MCF 10A (cell line): ENCODE data around the gene LASP1NB.
"Not testable (repeated sequence)": the region's sequence is repeated elsewhere in the genome, so short reads cannot be mapped to it uniquely, and the experiment has no call there.

Experiments used
- BruUV-seq: library from RNA; stranded (reverse); fragments of 400-500 nt; replicated peaks from 2 replicates; lab custom pipeline; 2021; lab: Mats Ljungman, UMichigan
- CTCF ChIA-PET: fragments of 300-600 bp; sonication (Branson Sonifier 250); formaldehyde crosslinking; extraction: SDS; loops from one replicate; lab custom pipeline; 2021; ENCODE audit warnings: antibody characterized with exemption, inconsistent platforms; lab: Yijun Ruan, JAX
- POLR2A ChIA-PET: fragments of 300-600, 350-650 bp; sonication (Branson Sonifier 250); formaldehyde crosslinking; extraction: SDS; loops from one replicate; lab custom pipeline; 2020; ENCODE audit warnings: antibody characterized with exemption, inconsistent platforms; lab: Yijun Ruan, JAX
- DNase-seq: peaks from one replicate; pipeline ENCODE4 v3.0.0-alpha.2; 2018; ENCODE audit not compliant: unreplicated experiment
- H3K27ac Mint-ChIP-seq: one replicate; pipeline ENCODE4 v1.8.0; 2022; ENCODE audit warnings: mild to moderate bottlenecking, low read depth, mixed read lengths; ENCODE audit not compliant: unreplicated experiment
- H3K27me3 Mint-ChIP-seq: one replicate; pipeline ENCODE4 v1.8.0; 2022; ENCODE audit warnings: mixed read lengths; ENCODE audit not compliant: insufficient read depth, unreplicated experiment
- H3K36me3 Mint-ChIP-seq: one replicate; pipeline ENCODE4 v1.8.0; 2022; ENCODE audit warnings: mild to moderate bottlenecking, moderate library complexity, mixed read lengths; ENCODE audit not compliant: insufficient read depth, unreplicated experiment
- H3K4me1 Mint-ChIP-seq: one replicate; pipeline ENCODE4 v1.8.0; 2022; ENCODE audit warnings: mixed read lengths; ENCODE audit not compliant: insufficient read depth, unreplicated experiment
- H3K4me3 Mint-ChIP-seq: one replicate; pipeline ENCODE4 v1.8.0; 2022; ENCODE audit warnings: mild to moderate bottlenecking, moderate library complexity, mixed read lengths; ENCODE audit not compliant: unreplicated experiment
- H3K9me3 Mint-ChIP-seq: one replicate; pipeline ENCODE4 v1.8.0; 2022; ENCODE audit warnings: mixed read lengths; ENCODE audit not compliant: unreplicated experiment
- CTCF ChIP-seq: fragments of 200-600 bp; IDR thresholded peaks from one replicate; pipeline ENCODE4 v1.8.0; 2022; ENCODE audit warnings: antibody characterized with exemption, mild to moderate bottlenecking; ENCODE audit not compliant: unreplicated experiment
- intact Hi-C: fragments of 100-400 bp; cut with micrococcal nuclease; formaldehyde crosslinking; loops from 2 replicates; pipeline ENCODE4 v1.14.1; 2022

The LASP1NB gene

GRCh38 chr17:38942696-38943334 lies 17.4 kb downstream of the LASP1NB start:
- H3K9me3 Mint-ChIP-seq = no peaks in the 10 kb centered on the region
- no TSS peak for BruUV-seq
- DNase-seq = no peak
- ChIA-PET POLR2A (interaction anchor here (0.7 kb wide), 1 partner anchor 81 kb away, joined by 3 read pairs; no protein-coding TSS in a partner anchor), CTCF (interaction anchor here (0.6 to 1.2 kb wide), 3 partner anchors 15 to 44 kb away, joined by 3 to 4 read pairs (median 3); no protein-coding TSS in a partner anchor)
- H3K4me3 Mint-ChIP-seq = no peak overlapping the region
- no peak for TF ChIP-seq CTCF
- intact Hi-C loops = no loop called here
- no peaks in the 10 kb centered on the region for H3K27me3 Mint-ChIP-seq
- no peak overlapping the region for H3K27ac Mint-ChIP-seq
- H3K4me1 Mint-ChIP-seq = no peaks in the 10 kb centered on the region
- peaks cover 2% of the 10 kb centered on the region for H3K36me3 Mint-ChIP-seq

GRCh38 chr17:38943607-38944006 lies 18.2 kb downstream of the LASP1NB start:
- Mint-ChIP-seq H3K4me1 (no peaks in the 10 kb centered on the region), H3K27me3 (no peaks in the 10 kb centered on the region), H3K4me3 (no peak overlapping the region), H3K27ac (no peak overlapping the region), H3K36me3 (no peaks in the 10 kb centered on the region), H3K9me3 (no peaks in the 10 kb centered on the region)
- no peak for DNase-seq
- POLR2A ChIA-PET = no interaction called here
- CTCF ChIA-PET = interaction anchor here (1.1 kb wide), 1 partner anchor 15 kb away, joined by 4 read pairs; no protein-coding TSS in a partner anchor
- no TSS peak for BruUV-seq
- TF ChIP-seq CTCF = no peak
- intact Hi-C loops = no loop called here

DNA sequence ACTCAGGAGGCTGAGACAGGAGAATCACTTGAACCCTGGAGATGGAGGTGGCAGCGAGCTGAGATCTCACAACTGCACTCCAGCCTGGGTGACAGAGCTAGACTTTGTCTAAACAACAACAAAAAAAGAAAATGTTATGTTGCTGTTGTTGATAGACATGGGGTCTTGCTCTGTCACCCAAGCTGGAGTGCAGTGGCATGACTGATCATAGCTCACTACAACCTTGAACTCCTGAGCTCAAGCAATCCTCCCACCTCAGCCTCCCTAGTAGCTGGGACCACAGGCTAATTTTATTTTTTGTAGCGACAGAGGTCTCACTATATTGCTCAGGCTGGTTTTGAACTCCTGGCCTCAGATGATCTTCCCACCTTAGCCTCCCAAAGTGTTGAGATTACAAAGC lies 21.8 kb downstream of the LASP1NB start:
- no peak for DNase-seq
- no TSS peak for BruUV-seq
- POLR2A ChIA-PET = no interaction called here
- no peak for TF ChIP-seq CTCF
- H3K4me1 Mint-ChIP-seq = no peaks in the 10 kb centered on the region
- CTCF ChIA-PET = no interaction called here
- H3K27ac Mint-ChIP-seq = no peak overlapping the region
- no peaks in the 10 kb centered on the region for H3K27me3 Mint-ChIP-seq
- no peaks in the 10 kb centered on the region for H3K36me3 Mint-ChIP-seq
- intact Hi-C loops = no loop called here
- H3K4me3 Mint-ChIP-seq = no peak overlapping the region
- H3K9me3 Mint-ChIP-seq = no peaks in the 10 kb centered on the region

- H3K9me3 Mint-ChIP-seq, H3K27me3 Mint-ChIP-seq, H3K4me3 Mint-ChIP-seq, intact Hi-C loops, H3K27ac Mint-ChIP-seq, BruUV-seq, CTCF ChIA-PET, H3K4me1 Mint-ChIP-seq, H3K36me3 Mint-ChIP-seq, POLR2A ChIA-PET, DNase-seq: not testable (repeated sequence)
Observed at GRCh38 chr17:38953800-38954199, 28.4 kb downstream of the LASP1NB start.
